SK-MEL-5 (cell line): ENCODE measurements around the gene OR2A12. TPM values are rescaled to one million over a fixed set of nuclear protein-coding genes. Genes with fewer than 3 reads are reported as not detected.

Experiments used
- small RNA-seq, 2 experiments: library from RNA; depleted of rRNA; stranded (forward); fragments of <200 nt; gene quantifications; one replicate each; pipeline ENCODE3, GENCODE V24; 2014
- total RNA-seq: library from RNA; depleted of rRNA; stranded (reverse); fragments of >200 nt; shearing (Covaris generic); gene quantifications from 2 replicates; pipeline ENCODE4 v1.2.3, GENCODE V29; 2014; rRNA removed

The OR2A12 gene
- total RNA-seq, 1 experiment from 2014 or later = not detected

Small RNA genes within 50 kb of the gene (small RNA-seq; reads per million reads assigned to genes)
- gene OR2A41P = 0 reads per million in 2 experiments

Other genes starting within 250 kb of the OR2A12 start
- 21.2 and 25.9 TPM in 2 replicates for gene TCAF1, start 184.1 kb upstream of the OR2A12 start, total RNA-seq
- not detected in 2 replicates for gene OR2F2, start 151.0 kb upstream of the OR2A12 start, total RNA-seq
- gene OR2F1, start 131.4 kb upstream of the OR2A12 start, total RNA-seq = not detected in 2 replicates
- not detected in 2 replicates for gene OR6B1, start 86.0 kb upstream of the OR2A12 start, total RNA-seq
- gene OR2A5, start 37.3 kb upstream of the OR2A12 start, total RNA-seq = under 0.01 TPM in 1 of 2 replicates, not detected in the other
- gene OR2A25, start 16.5 kb upstream of the OR2A12 start, total RNA-seq = not detected in 2 replicates
- not detected in 2 replicates for gene OR2A2, start 23.3 kb downstream of the OR2A12 start, total RNA-seq
- gene OR2A14, start 36.9 kb downstream of the OR2A12 start, total RNA-seq = not detected in 2 replicates
- not detected in 2 replicates for gene CTAGE4, start 97.2 kb downstream of the OR2A12 start, total RNA-seq
- gene ARHGEF35, start 109.6 kb downstream of the OR2A12 start, total RNA-seq = not detected in 2 replicates
- not detected in 2 replicates for gene OR2A42, start 153.3 kb downstream of the OR2A12 start, total RNA-seq
- 0.27 TPM in 1 of 2 replicates, not detected in the other for gene OR2A7, start 178.5 kb downstream of the OR2A12 start, total RNA-seq
- not detected in 2 replicates for gene CTAGE8, start 183.0 kb downstream of the OR2A12 start, total RNA-seq
- not detected in 2 replicates for gene OR2A1, start 226.1 kb downstream of the OR2A12 start, total RNA-seq